HG03460 (cell line): ENCODE results near the gene ZNF23.

Experiments used
- ATAC-seq: cut with Tn5 transposase; IDR thresholded peaks from one replicate; pipeline ENCODE4 v1.9.1; 2021; ENCODE audit not compliant: unreplicated experiment

ZNF23 gene

GRCh38 chr16:71399801-71400563, 62.1 kb downstream of the ZNF23 start:
- ATAC-seq: no peak
